RWPE2 (cell line): ENCODE measurements around the gene ADAMTS10.

ENCODE experiments used
- ATAC-seq: fragments of 200-7000 bp; cut with Tn5 transposase; 3 replicates; pipeline ENCODE4 v1.9.1; 2021; ENCODE audit warnings: low read depth
- DNase-seq: peaks from one replicate; pipeline ENCODE4 v3.0.0-alpha.2; 2020; ENCODE audit warnings: low spot score
- H3K27ac ChIP-seq: fragments of 450-650 bp; 2 replicates; pipeline ENCODE4 v1.5.1; 2017; ENCODE audit warnings: mild to moderate bottlenecking; ENCODE audit not compliant: poor library complexity, severe bottlenecking
- H3K27me3 ChIP-seq: fragments of 250-450 bp; sonication (Bioruptor Pico); 2 replicates; pipeline ENCODE4 v1.5.1; 2021; ENCODE audit warnings: mild to moderate bottlenecking, moderate library complexity; ENCODE audit not compliant: insufficient read depth, poor library complexity, severe bottlenecking
- H3K36me3 ChIP-seq: fragments of 250-450 bp; sonication (Bioruptor Pico); 2 replicates; pipeline ENCODE4 v1.5.1; 2020; ENCODE audit warnings: low read depth, mild to moderate bottlenecking, moderate library complexity
- H3K4me1 ChIP-seq: fragments of 250-450 bp; sonication (Bioruptor Pico); 2 replicates; pipeline ENCODE4 v1.5.1; 2021; ENCODE audit warnings: mild to moderate bottlenecking, moderate library complexity; ENCODE audit not compliant: insufficient read depth, poor library complexity, severe bottlenecking
- H3K4me3 ChIP-seq: fragments of 250-450 bp; sonication (Bioruptor Pico); 2 replicates; pipeline ENCODE4 v1.5.1; 2021; ENCODE audit warnings: mild to moderate bottlenecking, moderate library complexity; ENCODE audit not compliant: severe bottlenecking
- H3K9me3 ChIP-seq: fragments of 250-450 bp; sonication (Bioruptor Pico); 2 replicates; pipeline ENCODE4 v1.5.1; 2021; ENCODE audit warnings: mild to moderate bottlenecking, moderate library complexity; ENCODE audit not compliant: severe bottlenecking
- TF ChIP-seq, protein P1 (sequence below): fragments of 450-650 bp; IDR thresholded peaks from one replicate; pipeline ENCODE4 v1.5.1; 2017; ENCODE audit warnings: mild to moderate bottlenecking, moderate library complexity; ENCODE audit not compliant: poor library complexity, severe bottlenecking

ADAMTS10 gene

DNA sequence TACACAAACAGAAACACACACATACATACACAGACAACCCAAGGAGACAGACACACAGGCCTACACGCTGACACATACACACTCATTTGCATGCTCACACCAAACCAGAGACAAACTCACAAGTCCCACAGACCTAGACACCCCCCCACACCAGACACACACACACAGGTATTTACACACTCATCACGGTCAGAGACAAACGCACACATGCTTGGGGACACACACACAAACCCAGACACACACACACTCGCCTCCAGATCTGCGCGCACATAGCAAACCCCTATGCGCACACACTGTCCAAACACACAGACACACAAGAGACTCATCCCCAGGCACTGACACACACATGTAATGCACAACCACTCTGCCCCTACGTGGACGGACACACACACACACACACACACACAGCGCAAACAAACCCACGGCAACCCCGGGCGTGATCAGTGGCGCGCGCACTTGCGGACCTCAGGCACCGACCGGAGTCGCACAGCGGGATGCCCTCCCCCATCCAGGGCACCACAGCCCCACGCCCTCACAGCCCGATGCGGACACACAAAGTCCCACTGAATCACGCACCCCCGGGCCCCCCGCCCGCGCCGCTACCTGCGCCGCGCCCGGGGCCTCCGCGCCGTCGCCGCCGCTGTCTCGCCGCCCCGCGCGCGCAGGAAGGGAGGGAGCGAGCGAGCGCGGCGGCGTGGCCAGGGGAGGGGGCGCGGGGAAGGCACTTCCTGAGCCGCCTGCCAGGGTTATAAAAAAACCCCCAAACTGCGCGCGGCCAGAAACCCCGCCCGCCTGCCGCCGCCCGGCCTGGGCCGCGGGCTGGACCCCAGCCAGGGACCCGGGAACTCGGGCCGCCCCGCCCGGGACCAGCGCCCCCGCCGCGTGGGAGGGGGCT, at the start of gene ADAMTS10:
TSS of gene ADAMTS10 (minus strand) at position 675 of the 895 bp plus-strand sequence. CDS start 5,005 bp downstream, outside the sequence.
- peak within 1 kb of the TSS; percentile 27 for H3K4me3 ChIP-seq
- no peaks in the 10 kb centered on the region for H3K36me3 ChIP-seq
- TF ChIP-seq, protein P1, sequence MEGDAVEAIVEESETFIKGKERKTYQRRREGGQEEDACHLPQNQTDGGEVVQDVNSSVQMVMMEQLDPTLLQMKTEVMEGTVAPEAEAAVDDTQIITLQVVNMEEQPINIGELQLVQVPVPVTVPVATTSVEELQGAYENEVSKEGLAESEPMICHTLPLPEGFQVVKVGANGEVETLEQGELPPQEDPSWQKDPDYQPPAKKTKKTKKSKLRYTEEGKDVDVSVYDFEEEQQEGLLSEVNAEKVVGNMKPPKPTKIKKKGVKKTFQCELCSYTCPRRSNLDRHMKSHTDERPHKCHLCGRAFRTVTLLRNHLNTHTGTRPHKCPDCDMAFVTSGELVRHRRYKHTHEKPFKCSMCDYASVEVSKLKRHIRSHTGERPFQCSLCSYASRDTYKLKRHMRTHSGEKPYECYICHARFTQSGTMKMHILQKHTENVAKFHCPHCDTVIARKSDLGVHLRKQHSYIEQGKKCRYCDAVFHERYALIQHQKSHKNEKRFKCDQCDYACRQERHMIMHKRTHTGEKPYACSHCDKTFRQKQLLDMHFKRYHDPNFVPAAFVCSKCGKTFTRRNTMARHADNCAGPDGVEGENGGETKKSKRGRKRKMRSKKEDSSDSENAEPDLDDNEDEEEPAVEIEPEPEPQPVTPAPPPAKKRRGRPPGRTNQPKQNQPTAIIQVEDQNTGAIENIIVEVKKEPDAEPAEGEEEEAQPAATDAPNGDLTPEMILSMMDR: no peak
- peaks cover 5% of the 10 kb centered on the region for H3K27me3 ChIP-seq
- no peak within 1 kb of the TSS for H3K27ac ChIP-seq
- no peak for ATAC-seq
- DNase-seq: no peak
- no peaks in the 10 kb centered on the region for H3K9me3 ChIP-seq
- H3K4me1 ChIP-seq: no peaks in the 10 kb centered on the region

GRCh38 chr19:8659905-8660304, 49.4 kb upstream of the ADAMTS10 start:
- Histone ChIP-seq H3K4me3 (no peak overlapping the region), H3K36me3 (no peaks in the 10 kb centered on the region), H3K27ac (no peak overlapping the region), H3K27me3 (no peaks in the 10 kb centered on the region), H3K9me3 (no peaks in the 10 kb centered on the region), H3K4me1 (no peaks in the 10 kb centered on the region)
- no peak for DNase-seq
- TF ChIP-seq, protein P1: no peak
- ATAC-seq: no peak

GRCh38 chr19:8657869-8658268, 47.4 kb upstream of the ADAMTS10 start:
- Histone ChIP-seq H3K27ac (no peak overlapping the region), H3K4me1 (no peaks in the 10 kb centered on the region), H3K9me3 (no peaks in the 10 kb centered on the region), H3K27me3 (no peaks in the 10 kb centered on the region), H3K4me3 (no peak overlapping the region), H3K36me3 (no peaks in the 10 kb centered on the region)
- TF ChIP-seq, protein P1: no peak
- no peak for DNase-seq
- ATAC-seq: no peak

GRCh38 chr19:8655340-8655709, 44.8 kb upstream of the ADAMTS10 start:
- Histone ChIP-seq H3K27me3 (no peaks in the 10 kb centered on the region), H3K36me3 (no peaks in the 10 kb centered on the region), H3K4me3 (no peak overlapping the region), H3K27ac (no peak overlapping the region), H3K9me3 (no peaks in the 10 kb centered on the region), H3K4me1 (no peaks in the 10 kb centered on the region)
- DNase-seq (no peak), ATAC-seq (peak; percentile 17; the same call in 1 of the 3 replicates)
- TF ChIP-seq, protein P1: no peak
